CD1c-positive myeloid dendritic cell (primary cell): ENCODE measurements around the gene FRMD4B.
A peak's percentile ranks its signal among the peaks of the same experiment; 100 is the strongest.

ENCODE experiments used
- DNase-seq: peaks from one replicate; pipeline ENCODE4 v3.0.0-alpha.2; 2016; ENCODE audit errors: extremely low spot score

FRMD4B gene

DNA sequence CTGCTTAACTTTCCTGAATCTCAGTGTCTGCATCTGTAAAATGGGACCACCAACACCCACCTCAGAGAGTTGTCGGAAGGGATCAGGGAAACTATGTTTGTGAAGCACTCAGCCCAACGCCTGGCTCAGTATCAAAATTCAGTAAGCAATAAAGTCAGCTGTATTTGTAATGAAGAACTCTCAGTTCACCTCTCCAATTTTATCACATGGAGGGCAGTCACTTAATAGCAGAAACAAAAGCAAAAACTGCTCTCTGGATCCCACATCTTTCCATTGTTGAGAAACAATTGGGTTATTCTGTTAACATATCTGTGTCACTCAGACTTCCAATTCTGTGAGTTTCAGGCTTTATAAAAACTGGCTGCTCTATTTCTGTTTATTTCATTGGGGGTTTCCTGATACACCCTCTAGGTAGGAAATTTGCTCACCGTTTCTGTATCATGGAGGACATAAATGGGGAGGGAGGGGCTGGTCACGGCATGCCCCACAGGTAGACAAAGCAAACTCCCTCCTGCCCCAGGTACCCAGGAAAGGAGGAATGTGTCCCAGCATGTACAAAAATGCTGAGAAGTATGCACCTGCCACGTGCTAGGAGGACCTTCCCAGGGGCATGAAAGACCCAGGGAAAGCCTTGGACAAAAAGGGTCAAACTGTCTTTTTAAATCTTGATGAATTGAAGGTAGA lies 182.1 kb downstream of the FRMD4B start:
- no peak for DNase-seq

DNA sequence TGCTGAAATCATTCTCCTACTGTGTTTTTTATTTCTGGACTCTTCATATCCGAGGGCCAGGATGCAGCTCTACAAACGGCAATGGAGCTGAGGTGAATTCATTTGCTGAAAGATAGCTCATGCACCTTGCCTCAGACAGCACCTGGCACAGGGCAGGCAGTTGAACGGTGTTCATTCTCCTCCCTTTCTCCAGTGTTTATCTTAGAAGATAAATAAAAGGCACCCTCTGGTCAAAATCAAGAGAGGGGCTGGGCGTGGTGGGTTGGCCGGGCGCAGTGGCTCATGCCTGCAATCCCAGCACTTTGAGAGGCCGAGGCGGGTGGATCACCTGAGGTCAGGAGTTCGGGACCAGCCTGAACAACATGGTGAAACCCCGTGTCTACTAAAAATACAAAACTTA lies 184.2 kb downstream of the FRMD4B start:
- no peak for DNase-seq

DNA sequence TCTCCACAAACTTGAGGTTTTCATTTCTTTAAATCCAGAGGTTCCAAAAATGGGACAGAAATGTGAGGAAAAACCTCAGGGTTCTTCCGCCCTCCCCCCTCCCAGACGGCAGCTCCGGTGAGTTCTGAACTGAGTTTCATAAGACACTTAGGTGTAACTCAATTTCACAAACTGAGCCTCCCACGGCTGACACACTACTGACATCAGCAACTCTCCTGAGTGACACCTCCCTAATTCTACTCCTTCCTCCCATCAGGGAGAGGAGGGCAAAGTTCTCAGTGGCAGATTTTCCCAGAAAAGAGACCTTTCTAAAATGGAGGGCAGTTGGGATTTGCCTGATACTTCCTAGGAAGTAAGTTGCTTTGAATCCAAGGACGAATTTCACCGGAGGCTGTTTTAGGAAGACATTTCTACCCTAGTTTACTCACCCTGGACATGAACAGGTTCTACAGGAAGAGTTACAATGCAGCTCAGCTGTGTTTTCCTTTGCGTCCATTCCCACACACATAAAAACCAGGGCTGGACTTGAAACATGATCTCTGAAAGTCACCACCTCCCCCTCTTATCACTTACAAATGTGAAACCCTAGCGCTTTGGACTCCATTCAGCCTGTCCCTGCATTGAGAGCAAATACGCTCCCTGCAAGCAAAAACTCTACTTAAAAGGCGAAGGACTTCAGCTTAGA lies 185.4 kb downstream of the FRMD4B start:
- no peak for DNase-seq

DNA sequence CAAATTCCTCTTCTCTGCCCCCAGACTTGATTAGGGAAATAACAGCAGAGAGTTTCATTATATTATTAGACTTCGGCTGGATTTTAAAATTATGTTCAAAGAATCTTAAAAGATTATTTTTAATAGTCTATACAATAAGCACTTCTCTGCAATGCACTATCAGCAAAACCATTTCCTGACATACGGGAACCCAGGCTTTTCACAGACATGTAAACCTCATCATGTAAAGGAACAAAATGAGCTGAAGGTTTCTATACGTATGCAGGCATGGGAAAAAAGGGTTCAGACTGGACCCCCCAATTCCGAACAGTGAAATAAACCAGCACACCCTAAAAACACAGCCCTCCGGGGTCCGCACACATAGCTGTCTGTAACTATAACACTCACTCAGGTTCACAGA lies 185.9 kb downstream of the FRMD4B start:
- no peak for DNase-seq

DNA sequence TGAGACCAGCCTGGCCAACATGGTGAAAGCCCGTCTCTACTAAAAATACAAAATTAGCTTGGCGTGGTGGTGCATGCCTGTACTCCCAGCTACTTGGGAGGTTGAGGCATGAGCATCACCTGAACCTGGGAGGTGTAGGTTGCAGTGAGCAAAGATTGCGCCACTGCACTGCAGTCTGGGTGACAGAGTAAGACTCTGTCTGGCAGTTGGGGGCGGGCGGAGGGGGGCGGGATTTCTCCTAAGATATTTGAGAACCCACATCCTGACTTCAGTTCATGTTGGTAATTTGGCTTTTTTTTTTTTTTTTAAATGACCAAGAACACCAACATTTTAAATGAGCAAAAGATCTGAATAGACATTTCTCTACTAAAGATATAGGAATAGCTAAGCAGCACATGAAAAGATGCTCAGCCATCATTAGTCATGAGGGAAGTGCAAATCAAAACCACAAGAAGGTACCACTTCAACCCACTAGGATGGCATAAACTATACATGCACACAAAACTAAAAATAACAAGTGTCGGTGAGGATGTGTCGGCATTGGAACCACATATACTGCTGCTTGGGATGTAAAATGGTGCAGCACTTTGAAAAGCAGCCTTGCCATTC lies 187.9 kb downstream of the FRMD4B start:
- DNase-seq: peak; percentile 23

DNA sequence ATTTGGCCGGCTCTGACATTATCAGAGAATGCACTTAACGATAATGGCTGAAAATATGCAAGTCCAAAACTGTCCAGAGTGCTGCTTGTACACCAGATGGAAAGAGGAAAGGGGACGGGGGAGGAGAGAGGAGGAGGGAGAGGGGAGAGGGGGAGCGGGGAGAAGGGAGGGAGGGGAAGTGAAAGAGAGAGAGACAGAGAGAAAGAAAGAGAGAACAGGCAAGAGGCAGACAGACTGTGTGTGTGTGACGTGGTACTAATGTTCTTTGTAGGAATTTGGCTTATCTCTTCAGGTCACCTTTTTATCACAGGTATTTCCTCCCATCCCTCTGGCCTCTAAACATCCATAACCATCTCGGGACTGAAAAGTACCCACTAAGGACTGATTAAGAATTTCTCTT lies 188.4 kb downstream of the FRMD4B start:
- DNase-seq: no peak

DNA sequence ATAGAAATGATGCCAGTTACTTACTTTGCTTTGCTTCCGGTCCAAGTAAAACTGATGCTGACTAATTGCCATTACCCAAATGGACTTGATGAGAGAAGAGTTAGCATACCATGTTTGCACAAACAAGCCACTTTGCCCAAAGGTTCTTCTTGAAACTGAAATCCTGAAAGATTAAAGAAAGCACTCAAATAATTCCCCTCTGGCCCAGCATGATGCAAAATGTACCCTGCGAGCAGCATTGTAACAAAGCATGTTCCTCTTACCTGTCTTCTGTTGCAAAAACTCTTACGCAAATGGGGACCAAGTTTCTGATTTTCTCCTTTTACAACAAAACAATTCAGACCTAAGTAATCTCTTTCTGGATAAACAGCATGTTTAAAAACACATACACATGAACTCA lies 189.0 kb downstream of the FRMD4B start:
- DNase-seq: no peak

DNA sequence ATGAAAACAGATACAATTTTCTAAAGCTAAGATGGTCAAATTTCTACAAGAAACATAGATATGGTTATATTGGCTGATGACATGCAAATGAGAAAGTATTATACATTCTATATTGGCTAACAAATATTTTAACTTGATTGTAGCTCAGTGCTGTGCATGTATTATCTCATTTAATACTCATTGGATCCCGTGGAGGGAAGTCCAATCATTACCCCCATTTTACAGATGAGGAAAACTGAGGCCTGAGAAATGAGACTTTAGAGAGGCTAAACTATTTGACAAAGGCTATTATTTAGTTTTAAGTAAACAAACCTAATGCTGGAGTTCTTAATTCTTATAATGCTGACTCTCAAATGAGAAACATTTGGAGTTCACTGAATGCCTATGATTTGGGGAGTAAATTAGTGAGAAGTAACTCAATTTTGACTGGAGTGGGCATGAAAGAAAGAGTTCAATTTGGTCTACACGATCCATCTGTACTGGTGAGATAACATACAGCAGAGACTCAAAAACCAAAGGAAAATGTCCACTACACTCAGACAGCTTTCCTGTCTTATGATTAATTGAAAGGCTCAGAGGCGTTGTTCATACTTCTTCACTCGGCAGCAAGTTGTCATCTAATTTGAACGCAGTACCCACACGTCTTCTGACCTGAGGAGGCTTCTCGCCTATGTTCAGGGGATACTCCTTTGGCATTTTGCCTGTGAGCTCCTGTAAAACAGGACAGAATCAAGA lies 191.3 kb downstream of the FRMD4B start:
- no peak for DNase-seq

DNA sequence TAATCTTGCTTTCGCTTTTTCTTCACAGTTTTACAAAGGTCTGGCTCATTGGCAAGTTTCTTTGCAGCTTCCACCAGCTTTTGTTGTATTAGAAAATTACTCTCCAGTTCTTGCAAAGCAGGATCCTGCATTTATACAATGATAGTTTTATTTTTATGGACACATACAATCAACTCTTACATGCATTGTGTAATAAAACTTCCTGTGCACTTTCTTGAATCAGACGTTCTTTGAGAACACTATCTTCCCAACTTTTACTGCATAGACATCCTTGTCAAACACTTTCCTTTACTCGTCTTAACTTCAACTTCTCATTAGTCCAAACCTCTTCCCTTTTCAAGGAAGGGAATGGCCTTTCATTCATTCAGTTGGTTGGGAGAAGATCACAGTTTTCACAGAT lies 192.1 kb downstream of the FRMD4B start:
- DNase-seq: no peak

DNA sequence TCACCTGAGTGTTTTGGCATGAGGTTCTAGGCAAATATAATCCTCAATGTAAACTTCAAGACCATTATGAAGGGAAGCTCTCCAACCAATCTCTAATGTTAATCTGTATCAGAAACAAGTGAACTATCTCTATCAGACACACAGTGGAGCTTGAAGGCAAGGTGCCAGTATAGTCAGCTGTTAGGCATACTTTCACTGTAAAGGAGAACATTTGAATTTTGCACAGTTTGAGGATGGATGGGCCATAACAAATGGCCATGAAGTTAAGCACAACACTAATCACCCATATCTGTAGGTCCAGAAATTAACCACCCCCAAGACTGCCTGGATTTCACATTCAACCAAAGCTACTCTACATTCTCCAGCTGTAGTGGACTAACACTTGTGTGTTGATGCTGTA lies 194.4 kb downstream of the FRMD4B start:
- no peak for DNase-seq

DNA sequence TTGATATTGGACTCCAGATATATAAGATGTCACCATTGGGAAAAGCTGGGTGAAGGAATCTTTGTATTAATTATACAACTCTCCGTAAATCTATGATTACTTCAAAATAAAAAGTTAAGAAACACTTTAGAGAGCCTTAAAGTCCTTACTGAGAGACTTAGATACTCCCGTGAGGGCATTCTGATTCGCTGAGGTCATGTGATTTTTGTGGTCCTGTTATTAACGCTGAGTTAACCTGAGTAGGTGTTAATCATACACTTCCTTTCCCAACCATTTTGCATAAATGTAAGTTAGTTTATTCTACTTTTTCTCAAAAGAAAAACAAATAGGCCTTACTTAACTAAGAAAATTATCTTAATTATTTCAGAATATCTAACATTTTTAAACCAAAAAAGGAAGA lies 196.4 kb downstream of the FRMD4B start:
- no peak for DNase-seq

DNA sequence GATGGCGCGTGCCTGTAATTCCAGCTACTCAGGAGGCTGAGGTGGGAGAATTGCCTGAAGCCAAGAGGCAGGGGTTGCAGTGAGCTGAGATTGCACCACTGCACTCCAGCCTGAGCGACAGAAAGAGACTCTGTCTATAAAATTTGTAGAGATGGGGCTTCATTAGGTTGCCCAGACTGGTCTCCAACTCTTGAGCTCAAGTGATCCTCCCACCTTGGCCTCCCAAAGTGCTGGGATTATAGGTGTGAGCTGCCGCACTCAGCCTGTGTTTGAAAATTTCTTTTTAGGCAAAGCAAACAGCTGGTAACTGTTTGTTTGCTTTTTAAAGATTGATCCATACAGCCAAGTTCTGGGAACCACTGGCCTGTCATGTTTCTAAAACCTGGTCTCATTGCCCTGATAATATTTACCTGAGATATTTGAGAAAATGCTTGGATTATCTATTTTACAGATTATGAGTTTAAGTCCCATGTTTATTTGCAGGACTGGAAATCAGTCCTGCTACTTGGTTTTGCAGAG lies 199.3 kb downstream of the FRMD4B start:
- DNase-seq: no peak

DNA sequence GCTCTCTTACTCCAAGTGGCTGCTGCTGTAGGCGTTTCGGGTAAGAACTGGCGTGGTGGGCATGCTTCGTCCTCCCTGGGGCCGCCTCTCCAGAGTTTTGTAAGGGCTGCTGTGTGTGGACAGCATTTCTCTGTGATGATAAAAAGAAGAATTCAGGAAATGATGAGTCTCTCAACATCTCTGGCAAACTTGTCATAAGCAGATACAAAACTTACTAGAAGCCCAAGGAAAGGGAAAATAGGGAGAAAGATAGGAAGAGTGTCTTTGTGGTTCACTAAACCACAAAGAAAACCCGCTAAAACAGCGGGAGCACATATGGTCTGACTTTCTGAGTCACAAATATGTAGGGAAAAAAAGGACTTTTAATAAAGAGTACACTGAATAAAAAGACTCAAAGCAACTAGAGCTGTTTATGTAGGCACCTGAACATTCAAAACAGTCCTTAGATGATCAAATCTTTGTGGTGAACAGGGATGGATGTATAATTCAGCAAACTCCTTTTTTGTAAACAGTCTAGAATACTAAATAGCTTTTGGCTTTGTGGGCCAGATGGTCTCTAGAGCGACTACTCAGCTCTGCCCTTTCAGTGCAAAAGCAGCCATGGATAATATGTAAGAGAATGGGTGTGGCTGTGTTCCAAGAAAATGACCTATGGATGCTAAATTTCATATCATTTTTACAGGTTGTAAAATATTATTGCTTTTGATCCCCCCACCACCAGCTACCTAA lies 203.1 kb downstream of the FRMD4B start:
- DNase-seq: no peak

DNA sequence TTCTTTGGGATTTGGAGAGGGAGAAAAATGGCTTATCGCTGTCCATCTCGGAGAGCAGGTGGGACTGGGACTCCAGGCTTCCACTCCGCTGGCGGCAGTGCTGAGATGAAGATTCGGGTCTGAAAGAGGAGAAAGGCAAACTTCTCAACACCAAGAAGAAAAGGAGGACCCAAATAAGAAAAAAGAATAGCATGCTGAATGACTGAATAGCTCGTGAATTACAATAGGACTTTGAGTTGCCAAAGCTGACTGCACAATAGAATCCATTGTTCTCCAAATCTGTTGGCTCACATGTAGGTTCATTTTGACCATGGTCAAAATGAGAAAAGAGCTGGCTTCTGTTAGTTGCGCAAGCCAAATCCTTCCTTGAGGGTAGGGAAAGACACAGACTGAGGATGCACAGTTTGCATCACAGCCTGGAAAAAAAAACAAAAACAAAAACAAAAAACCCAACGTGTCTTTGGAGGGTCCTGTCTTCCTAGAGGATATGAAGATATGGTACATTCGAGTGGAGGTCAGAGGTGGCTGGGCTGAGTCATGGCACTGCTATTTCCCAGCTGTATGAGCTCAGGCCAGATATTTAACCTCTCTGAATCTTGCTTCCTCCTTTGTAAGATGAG lies 204.2 kb downstream of the FRMD4B start:
- DNase-seq: no peak

DNA sequence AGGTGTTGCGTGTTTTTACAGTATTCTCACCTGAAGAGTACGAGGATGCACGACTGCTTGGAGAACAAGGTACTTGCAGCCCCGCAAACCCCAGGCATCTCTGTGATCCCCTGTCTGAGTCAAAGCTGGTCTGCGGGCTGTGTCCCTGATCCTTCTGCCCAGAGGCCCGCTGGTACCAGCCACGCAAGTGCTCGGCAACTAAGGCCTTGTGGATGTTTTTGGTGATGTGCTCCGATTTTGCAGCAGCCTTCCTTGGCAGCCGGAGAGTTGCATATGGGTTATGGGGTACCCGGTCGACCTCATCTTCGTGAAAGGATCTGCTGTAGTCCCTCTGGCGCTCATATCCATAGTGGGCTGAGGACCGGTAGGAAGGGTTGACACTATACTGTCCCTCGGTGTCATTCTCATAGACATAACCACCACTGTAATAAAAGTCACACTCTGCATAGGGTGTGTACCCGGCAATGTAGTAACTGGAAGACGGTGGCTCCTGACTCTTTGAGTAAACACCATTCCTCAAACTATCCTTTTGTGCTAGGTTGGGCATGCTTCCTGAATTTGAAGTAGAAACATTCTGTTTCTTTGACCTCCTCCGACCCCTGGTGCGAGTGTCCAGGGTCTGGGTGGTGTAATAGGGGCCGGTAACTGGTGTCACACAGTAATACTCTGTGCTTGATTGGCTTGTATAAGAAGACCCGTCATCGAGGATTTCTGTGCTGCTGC lies 204.9 kb downstream of the FRMD4B start:
- no peak for DNase-seq

DNA sequence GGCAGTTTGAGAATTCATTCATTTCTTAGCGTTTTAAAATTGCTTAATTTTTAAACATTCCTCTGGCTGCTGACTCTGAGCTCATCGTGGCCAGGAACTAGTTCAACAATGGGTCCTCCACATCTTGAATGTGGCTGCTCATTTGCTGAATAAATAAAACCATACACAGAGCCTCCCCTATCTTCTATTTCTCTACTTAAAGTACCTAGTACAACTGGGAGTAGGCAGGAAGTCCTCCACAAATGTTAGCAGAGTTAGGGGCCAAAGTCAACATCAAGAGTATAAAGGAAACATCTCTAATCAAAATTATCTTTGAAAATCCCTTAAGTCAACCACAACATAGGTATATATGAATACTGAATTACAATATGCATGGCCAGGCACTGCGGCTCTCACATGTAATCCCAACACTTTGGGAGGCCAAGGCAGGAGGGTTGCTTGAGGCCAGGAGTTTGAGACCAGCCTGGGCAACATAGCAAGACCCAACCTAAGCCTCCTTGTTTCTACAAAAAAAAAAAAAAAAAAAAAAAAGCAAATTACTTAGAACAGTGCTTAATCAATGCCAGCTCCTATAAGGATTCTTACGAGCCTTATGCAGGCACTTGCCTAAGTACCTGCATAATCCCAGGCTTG lies 206.0 kb downstream of the FRMD4B start:
- no peak for DNase-seq

DNA sequence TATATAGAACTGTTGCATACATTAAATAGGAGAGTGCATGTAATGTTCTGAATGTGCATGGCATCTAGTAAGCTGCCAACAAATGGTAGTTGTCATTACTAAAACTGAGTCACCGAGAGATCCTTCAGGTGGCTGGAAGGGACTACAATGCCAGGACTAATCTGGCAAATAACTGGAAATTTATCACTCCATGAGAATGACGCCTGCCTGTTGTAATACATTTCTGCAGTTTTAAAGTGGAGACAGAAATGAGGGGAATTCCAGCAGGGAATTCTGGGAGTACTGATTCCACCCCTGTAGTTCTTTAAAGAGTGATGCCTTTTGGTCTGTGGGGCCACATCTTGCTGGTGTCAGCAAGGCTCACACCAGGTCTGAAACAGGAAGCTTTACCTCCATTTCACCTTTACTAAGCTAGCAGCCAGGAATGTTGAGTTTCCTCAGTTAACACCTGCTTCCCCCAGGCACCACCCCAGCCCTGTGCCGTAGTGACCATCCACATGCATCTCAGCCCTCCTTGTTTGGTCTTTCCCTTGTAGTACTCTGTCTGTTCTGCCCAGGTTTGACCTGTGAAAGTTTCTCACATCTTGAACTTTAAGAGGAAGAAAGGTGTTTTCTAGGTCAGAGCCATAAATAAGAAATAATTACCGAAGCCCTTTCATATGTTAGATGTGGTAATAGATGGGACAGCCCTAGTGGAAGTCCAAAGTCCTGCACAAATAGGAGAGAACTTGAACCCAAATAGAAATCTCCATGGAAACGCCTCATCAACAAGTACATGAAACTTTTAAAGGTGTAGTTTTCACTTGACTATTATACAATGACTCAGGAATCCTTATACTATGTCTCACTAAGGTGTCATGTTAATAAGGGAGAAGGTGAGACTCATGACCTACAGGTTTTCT lies 206.8 kb downstream of the FRMD4B start:
- DNase-seq: no peak

DNA sequence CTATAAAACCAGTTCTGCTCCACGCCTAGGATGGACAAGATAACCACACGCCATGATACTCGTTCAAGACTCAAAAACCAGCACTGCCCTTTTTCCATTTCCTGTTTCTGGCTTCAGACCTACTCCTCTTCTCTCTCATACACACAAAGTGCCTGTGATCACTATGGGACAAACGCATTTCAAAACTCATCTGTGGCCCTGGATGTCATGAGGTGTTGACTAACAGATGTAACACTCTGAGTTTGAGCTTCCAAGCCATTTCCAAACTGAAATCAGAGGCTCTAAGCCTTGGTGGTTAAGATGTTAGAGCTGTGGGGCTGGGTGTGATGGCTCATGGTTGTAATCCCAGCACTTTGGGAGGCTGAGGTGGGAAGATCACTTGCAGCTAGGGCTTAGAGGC lies 207.8 kb downstream of the FRMD4B start:
- no peak for DNase-seq
